Heart right ventricle (tissue), 16 donors: ENCODE measurements around the gene ATF3. TPM values are rescaled to one million over a fixed set of nuclear protein-coding genes. Genes with fewer than 3 reads are reported as not detected.

Experiments used
- ATAC-seq, 8 donors: fragments of 200-7000 bp; cut with Tn5 transposase; one replicate each; pipeline ENCODE4 v1.9.1; 2020; ENCODE audit warnings: mild to moderate bottlenecking in 8 of 8, moderate library complexity in 8 of 8, moderate number of reproducible peaks in 1 of 8
- DNase-seq, 2 donors: peaks; one replicate each; pipeline ENCODE4 v3.0.0-alpha.2; 2020
- H3K27ac ChIP-seq, 10 donors: fragments of 200-600 bp; sonication (generic) in 2 of 10; one replicate each; pipeline versions ENCODE4 v1.5.0 to v1.8.0; 2020 to 2022; ENCODE audit warnings: mild to moderate bottlenecking in 3 of 10
- H3K27me3 ChIP-seq, 7 donors: fragments of 200-600 bp; one replicate each; pipeline ENCODE4 v1.8.0; 2021 to 2022; ENCODE audit warnings: mild to moderate bottlenecking in 2 of 7
- H3K36me3 ChIP-seq, 9 donors: fragments of 200-600 bp; sonication (generic) in 1 of 9; one replicate each; pipeline versions ENCODE4 v1.5.0 to v1.8.0; 2020 to 2022; ENCODE audit warnings: mild to moderate bottlenecking in 2 of 9
- H3K4me1 ChIP-seq, 9 donors: fragments of 200-600 bp; sonication (generic) in 1 of 9; one replicate each; pipeline versions ENCODE4 v1.5.0 to v1.8.0; 2020 to 2022; ENCODE audit warnings: mild to moderate bottlenecking in 4 of 9
- H3K4me3 ChIP-seq, 10 donors: fragments of 200-600 bp; sonication (generic) in 2 of 10; one replicate each; pipeline versions ENCODE4 v1.5.0 to v1.8.0; 2020 to 2022; ENCODE audit warnings: mild to moderate bottlenecking in 7 of 10, moderate library complexity in 2 of 10
- H3K9me3 ChIP-seq, 11 donors: fragments of 200-600 bp in 10 of 11; sonication (generic) in 2 of 11; one replicate each; pipeline versions ENCODE4 v1.5.0 to v1.8.0; 2013 to 2022; ENCODE audit warnings: mild to moderate bottlenecking in 2 of 11, control low read depth in 1 of 11, moderate library complexity in 1 of 11
- WGBS, 2 donors: extraction: QIAGEN DNeasy Blood & Tissue Kit; methylation state at CpG; one replicate each; pipeline ENCODE4 v1.1.7; 2013; ENCODE audit warnings: inconsistent platforms in 1 of 2; 5-methylcytosine and 5-hydroxymethylcytosine counted together
- intact Hi-C, 10 donors: fragments of 100-400 bp; cut with DNase I; formaldehyde crosslinking; loops; one replicate each; pipeline versions ENCODE4 v1.11.1 to v1.14.2; 2022
- polyA plus RNA-seq, 2 donors: library from polyadenylated mRNA; stranded (reverse); fragments of 200-250 nt; gene quantifications; one replicate each; pipeline ENCODE4 v1.2.3, GENCODE V29; 2013
- total RNA-seq, 10 donors: library from RNA; stranded (reverse); fragmentation: NEBNext Ultra II Directional in 3 of 10; extraction: Animal tissue kit (Norgen Biotek cat#: 25700) in 3 of 10; gene quantifications; one replicate each; pipeline versions ENCODE4 v1.2.1 to v1.2.4, GENCODE V29; 2021 to 2023
- TF ChIP-seq, protein P1 (sequence below), 9 donors: fragments of 200-600 bp; sonication (generic) in 2 of 9; IDR thresholded peaks; one replicate each; pipeline versions ENCODE4 v1.5.0 to v1.8.0; 2021 to 2022; ENCODE audit warnings: antibody characterized with exemption in 9 of 9, mild to moderate bottlenecking in 5 of 9, moderate library complexity in 1 of 9
- donor health status: Arrhythmogenic right ventricular cardiomyopathy.
- donor health status: ischemic (EF 13 %, LVEDD 7.1; RV severe dilation, severe dysfunction).
- donor health status: healthy with polysubstance abuse.
- donor health status: DM: no; HTN: yes; CAD: no.
- donor health status: DM: no; HTN: no; CAD: no.
- donor health status: ischemic (EF 25% LVEDD 6.9; RV normal size, moderate dysfunction).
- donor health status: ischemic (EF 25% LVEDD 5.7; RV mildly dilated, moderate dysfunction).
- donor health status: healthy.
- donor health status: DM: yes; HTN: yes; CAD: no.
- donor health status: Ischemic cardiomyopathy.
- donor health status: ischemic (EF 35%, LVEDD 5.7; RV mildly dilated, moderate dysfunction).
- donor health status: nonischemic (EF 11% LVEDD 7.7; RV severe dilation, severe dysfunction).
- donor health status: DM: yes; HTN: yes; CAD: no.
- donor health status: PGD.
- donor health status: ischemic (EF 29% LVEDD 5.4; RV normal size, mild dysfunction).
- donor health status: nonischemic (EF 23%, LVEDD 6.1; RV moderate dilation, normal function).

Gene ATF3
- total and polyA plus RNA-seq, 12 donors = 8.4 to 684 (median 25.9) TPM

- Histone ChIP-seq H3K36me3 (no peaks in the 10 kb centered on the region), H3K4me1 (peaks cover 0 to 6% (median 0%) of the 10 kb centered on the region in 9 donors), H3K27ac (no peak overlapping the region), H3K4me3 (no peak overlapping the region), H3K27me3 (peaks cover 0 to 36% (median 21%) of the 10 kb centered on the region in 7 donors), H3K9me3 (no peaks in the 10 kb centered on the region)
- no peak for DNase-seq
- intact Hi-C loops = no loop called here
- no peak for ATAC-seq
- WGBS, 2 donors = 64 to 84% methylated on average over 7 of the region's 7 CpGs
- TF ChIP-seq, protein P1, sequence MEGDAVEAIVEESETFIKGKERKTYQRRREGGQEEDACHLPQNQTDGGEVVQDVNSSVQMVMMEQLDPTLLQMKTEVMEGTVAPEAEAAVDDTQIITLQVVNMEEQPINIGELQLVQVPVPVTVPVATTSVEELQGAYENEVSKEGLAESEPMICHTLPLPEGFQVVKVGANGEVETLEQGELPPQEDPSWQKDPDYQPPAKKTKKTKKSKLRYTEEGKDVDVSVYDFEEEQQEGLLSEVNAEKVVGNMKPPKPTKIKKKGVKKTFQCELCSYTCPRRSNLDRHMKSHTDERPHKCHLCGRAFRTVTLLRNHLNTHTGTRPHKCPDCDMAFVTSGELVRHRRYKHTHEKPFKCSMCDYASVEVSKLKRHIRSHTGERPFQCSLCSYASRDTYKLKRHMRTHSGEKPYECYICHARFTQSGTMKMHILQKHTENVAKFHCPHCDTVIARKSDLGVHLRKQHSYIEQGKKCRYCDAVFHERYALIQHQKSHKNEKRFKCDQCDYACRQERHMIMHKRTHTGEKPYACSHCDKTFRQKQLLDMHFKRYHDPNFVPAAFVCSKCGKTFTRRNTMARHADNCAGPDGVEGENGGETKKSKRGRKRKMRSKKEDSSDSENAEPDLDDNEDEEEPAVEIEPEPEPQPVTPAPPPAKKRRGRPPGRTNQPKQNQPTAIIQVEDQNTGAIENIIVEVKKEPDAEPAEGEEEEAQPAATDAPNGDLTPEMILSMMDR (IDR thresholded peaks at IDR 0.05) = no peak
These were observed 24.9 kb upstream of the ATF3 start for GRCh38 chr1:212583643-212584042.

DNA sequence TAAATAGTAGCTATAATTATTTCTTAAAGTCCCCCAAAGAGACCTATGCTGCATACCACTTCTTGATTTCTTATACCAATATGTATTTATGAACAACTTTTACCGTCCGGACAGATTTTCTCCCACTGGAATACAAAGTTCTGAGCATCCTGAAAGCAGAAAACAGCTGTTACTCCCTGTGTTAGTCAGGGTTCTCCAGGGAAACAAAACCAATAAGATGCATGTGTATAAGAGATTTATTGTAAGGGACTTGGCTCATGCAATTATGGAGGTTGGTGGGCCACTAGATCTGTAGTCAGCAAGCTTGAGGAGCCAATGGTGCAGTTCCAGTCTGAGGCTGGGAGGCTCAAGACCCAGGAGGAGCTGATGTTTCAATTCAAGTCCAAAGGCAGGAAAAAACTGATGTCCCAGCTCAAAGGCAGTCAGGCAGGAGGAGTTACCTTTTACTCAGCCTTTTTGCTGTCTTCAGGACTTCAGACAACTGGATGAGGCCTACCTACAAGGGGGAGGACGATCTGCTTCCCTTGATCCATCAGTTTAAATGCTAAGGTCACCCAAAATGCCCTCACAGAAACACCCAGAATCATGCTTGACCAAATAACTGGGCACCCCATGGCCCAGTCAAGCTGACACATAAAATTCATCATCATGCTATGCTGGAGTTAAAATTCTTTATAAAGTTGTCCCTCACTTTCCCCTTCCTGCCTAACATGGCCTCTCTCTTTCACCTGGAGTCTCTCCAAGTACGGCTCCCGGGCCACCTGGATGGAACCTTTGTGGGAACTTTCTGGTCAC is 24.3 kb upstream of the ATF3 start:
- no peaks in the 10 kb centered on the region for H3K36me3 ChIP-seq
- no peaks in the 10 kb centered on the region for H3K9me3 ChIP-seq
- intact Hi-C loops = no loop called here
- WGBS, 2 donors = 84 to 93% methylated on average over 5 of the region's 5 CpGs
- no peak for ATAC-seq
- peaks cover 0 to 6% (median 0%) of the 10 kb centered on the region in 9 donors for H3K4me1 ChIP-seq
- peaks cover 0 to 41% (median 27%) of the 10 kb centered on the region in 7 donors for H3K27me3 ChIP-seq
- no peak for DNase-seq
- H3K27ac ChIP-seq = no peak overlapping the region
- H3K4me3 ChIP-seq = no peak overlapping the region
- TF ChIP-seq, protein P1 (IDR thresholded peaks at IDR 0.05) = no peak

- intact Hi-C loops = no loop called here
- TF ChIP-seq, protein P1 (IDR thresholded peaks at IDR 0.05) = no peak
- Histone ChIP-seq H3K36me3 (no peaks in the 10 kb centered on the region), H3K4me3 (no peak overlapping the region), H3K27me3 (peaks cover 0 to 41% (median 27%) of the 10 kb centered on the region in 7 donors), H3K27ac (no peak overlapping the region), H3K4me1 (peaks cover 0 to 3% (median 0%) of the 10 kb centered on the region in 9 donors), H3K9me3 (no peaks in the 10 kb centered on the region)
- WGBS, 2 donors = 91 to 95% methylated on average over 6 of the region's 6 CpGs
- ATAC-seq (peak in 1 of 8 donors; percentile 31), DNase-seq (no peak)
These were observed 23.4 kb upstream of the ATF3 start for GRCh38 chr1:212585210-212585609.

DNA sequence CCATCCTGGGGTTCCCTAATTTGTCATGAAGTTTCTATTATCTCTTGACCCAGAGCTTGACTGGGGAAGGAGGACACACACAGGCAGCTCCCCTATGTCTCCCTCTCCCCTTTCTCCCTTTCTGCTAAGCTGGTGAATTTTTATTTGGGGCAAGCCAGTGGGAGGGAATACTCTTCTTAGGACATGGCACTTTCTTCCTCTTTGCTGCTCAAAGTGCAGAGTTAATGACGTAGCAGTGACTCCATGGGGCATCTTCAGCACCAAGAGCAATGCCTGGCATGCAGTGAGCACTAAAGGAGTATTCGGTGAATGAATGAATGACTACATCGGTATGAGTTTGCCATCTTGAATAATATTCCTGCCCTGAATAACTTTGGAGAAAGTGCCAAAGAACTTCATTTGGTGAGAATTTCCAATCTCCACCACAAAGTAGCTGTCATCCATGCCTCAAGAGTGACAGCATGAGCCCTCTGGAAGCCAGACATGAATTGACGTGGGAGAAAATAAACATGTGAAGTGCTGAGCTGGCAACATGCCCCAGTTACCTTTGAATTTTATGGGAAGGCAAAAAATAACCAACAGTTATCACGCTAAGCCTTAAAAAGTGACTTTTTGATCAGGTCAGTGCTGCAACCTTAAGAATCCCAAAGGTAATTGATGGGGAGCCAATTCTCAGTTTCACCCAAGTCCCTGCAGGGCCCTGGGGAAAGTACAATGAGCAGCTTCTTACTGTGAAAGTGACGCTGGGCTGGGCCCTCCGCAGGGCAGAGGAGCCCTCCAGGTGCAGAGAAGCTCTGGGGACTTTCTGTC is 22.1 kb upstream of the ATF3 start:
- peaks cover 0 to 49% (median 30%) of the 10 kb centered on the region in 7 donors for H3K27me3 ChIP-seq
- no peaks in the 10 kb centered on the region for H3K9me3 ChIP-seq
- ATAC-seq = no peak
- intact Hi-C loops = no loop called here
- no peak overlapping the region for H3K27ac ChIP-seq
- TF ChIP-seq, protein P1 (IDR thresholded peaks at IDR 0.05) = no peak
- no peak overlapping the region for H3K4me3 ChIP-seq
- no peaks in the 10 kb centered on the region for H3K36me3 ChIP-seq
- WGBS, 2 donors = 84 to 85% methylated on average over 7 of the region's 7 CpGs
- no peaks in the 10 kb centered on the region for H3K4me1 ChIP-seq
- DNase-seq = no peak
